SJSA1 (cell line): Measurements from ENCODE around the gene ARHGAP8. TPM values are rescaled to one million over a fixed set of nuclear protein-coding genes. Genes with fewer than 3 reads are reported as not detected.

Source experiments
- DNase-seq, 2 experiments: peaks; one replicate each; pipeline ENCODE4 v3.0.0-alpha.2; 2015 to 2020; ENCODE audit warnings: low spot score in 2 of 2, low read depth in 1 of 2
- H3K27ac ChIP-seq: fragments of 250-450 bp; sonication (Bioruptor Pico); 2 replicates; pipeline ENCODE4 v1.5.1; 2020; ENCODE audit warnings: mild to moderate bottlenecking, moderate library complexity
- H3K27me3 ChIP-seq: fragments of 250-450 bp; sonication (Bioruptor Pico); replicated peaks from 2 replicates; pipeline ENCODE4 v1.5.1; 2020; ENCODE audit warnings: mild to moderate bottlenecking, moderate library complexity
- H3K36me3 ChIP-seq: fragments of 250-450 bp; sonication (Bioruptor Pico); 2 replicates; pipeline ENCODE4 v1.5.1; 2020; ENCODE audit warnings: mild to moderate bottlenecking
- H3K4me1 ChIP-seq: fragments of 250-450 bp; sonication (Bioruptor Pico); replicated peaks from 2 replicates; pipeline ENCODE4 v1.6.1; 2021; ENCODE audit warnings: mild to moderate bottlenecking
- H3K4me3 ChIP-seq: fragments of 250-450 bp; sonication (Bioruptor Pico); 2 replicates; pipeline ENCODE4 v1.5.1; 2020; ENCODE audit warnings: mild to moderate bottlenecking
- H3K9me3 ChIP-seq: fragments of 250-450 bp; sonication (Bioruptor Pico); replicated peaks from 2 replicates; pipeline ENCODE4 v1.5.1; 2020; ENCODE audit warnings: mild to moderate bottlenecking
- total RNA-seq: library from RNA; depleted of rRNA; stranded (reverse); fragments of >200 nt; shearing (Covaris generic); gene quantifications from 2 replicates; pipeline ENCODE4 v1.2.3, GENCODE V29; 2014; rRNA removed

The ARHGAP8 gene
- not detected in 2 replicates for total RNA-seq

DNA sequence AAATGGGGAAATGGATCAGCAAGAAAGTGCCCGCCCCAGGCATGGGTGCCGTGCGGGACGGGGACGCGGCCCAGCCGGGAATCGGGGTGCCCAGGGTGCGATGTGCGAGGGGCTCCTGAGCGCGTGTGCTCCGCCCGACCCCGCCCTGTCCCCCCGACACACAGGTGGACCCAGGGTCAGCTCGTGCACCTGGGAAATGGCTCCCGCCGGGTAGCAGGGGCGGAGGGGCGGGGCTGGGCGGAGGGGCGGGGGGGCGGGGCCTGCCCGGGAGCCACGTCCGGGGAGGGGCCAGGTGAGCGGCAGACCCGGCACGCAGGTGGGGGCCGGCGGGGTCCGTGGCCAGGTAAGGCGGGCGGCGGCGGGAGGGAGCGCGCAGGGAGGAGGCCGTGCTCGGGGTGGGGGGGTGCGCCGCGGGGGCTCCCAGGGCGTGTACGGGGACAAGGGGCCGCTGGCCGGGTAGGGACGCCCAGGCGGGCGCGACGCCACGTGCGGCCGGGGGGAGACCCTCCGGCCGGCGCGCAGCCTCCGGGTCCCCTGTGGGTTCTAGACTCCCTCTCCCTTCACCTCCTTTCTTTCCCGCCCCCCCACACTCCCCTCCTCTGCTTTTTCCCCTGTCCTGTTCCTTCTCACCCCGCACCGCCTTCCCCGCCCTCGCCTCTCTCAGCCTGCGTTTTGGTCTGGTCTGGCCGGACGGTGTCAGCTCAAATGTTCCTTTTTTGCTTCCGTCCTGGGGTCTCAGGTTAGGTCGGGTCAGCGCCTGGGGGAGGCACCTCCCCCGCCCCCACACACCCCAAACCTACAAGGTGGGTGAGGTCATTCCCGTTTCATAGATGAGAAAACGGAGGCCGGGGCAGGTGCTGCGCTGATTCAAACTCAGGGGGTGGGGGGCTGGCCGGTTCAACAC, at the start of gene ARHGAP8:
Gene ARHGAP8 (plus strand): TSS at position 291 of the 904 bp plus-strand sequence. CDS start 33,953 bp downstream, outside the sequence.
- Histone ChIP-seq H3K27me3 (no peaks in the 10 kb centered on the region), H3K4me1 (peaks cover 13% of the 10 kb centered on the region), H3K27ac (no peak within 1 kb of the TSS), H3K4me3 (no peak within 1 kb of the TSS), H3K36me3 (no peaks in the 10 kb centered on the region), H3K9me3 (0 out of 2 replicates have a peak, but pooled peaks cover 3% of the 10 kb centered on the region)
- DNase-seq, result no peak

DNA sequence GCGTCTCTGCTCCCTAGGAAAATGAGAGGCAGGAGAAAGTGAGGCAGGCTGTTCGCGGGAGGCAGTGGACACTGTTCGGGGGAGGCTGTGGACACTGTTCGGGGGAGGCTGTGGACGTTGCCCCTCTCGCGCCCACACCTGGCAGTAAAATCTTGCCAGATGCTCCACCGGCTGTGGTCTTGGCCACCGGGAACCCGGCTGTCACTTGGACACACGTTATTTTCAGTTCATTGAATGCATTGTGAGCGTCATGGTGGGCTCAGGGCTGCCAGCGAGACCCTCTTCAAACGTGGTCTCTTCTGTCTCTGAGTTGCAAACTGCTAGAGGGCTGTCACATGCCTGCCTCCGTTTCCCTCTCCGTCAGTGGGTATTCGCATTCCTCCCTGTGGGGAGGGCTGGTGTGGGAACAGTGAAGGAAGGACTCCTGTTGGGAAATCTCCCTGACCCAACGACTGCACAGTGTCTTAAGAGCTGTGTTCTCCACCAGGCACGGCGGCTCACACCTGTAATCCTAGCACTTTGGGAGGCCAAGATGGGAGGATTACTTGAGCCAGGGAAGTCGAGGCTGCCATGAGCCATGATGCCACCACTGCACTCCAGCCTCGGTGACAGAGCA, 49.0 kb upstream of the ARHGAP8 start:
- Histone ChIP-seq H3K27ac (no peak overlapping the region), H3K4me1 (peaks cover 46% of the 10 kb centered on the region)
- no peak for DNase-seq

GRCh38 chr22:44704159-44705021, 48.0 kb upstream of the ARHGAP8 start:
- H3K27me3 ChIP-seq, result peaks cover 4% of the 10 kb centered on the region; the same call in 1 of the 2 replicates
- H3K36me3 ChIP-seq, result no peaks in the 10 kb centered on the region
- H3K4me1 ChIP-seq, result peaks cover 37% of the 10 kb centered on the region
- H3K9me3 ChIP-seq, result no peaks in the 10 kb centered on the region
- no peak overlapping the region for H3K27ac ChIP-seq
- H3K4me3 ChIP-seq, result no peak overlapping the region
- no peak for DNase-seq

More for the DNA sequence above, 49.0 kb upstream of the ARHGAP8 start:
- H3K27me3 ChIP-seq, result peaks cover 4% of the 10 kb centered on the region; the same call in 1 of the 2 replicates
- H3K36me3 ChIP-seq, result no peaks in the 10 kb centered on the region
- H3K4me3 ChIP-seq, result peak overlapping the region; percentile 58
- H3K9me3 ChIP-seq, result no peaks in the 10 kb centered on the region

DNA sequence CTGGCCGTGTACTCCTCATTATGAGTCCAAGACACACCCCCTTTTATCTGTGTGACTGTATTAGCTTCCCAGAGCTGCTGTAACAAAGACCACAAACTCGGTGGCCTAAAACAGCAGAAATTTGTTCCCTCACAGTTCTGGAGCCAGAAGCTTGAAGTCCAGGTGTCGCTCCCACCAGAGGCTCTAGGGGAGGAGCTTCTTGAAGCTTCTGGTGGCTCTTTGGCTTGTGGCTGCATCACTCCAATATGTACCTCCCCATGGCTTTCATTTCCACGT, 47.4 kb upstream of the ARHGAP8 start:
- Histone ChIP-seq H3K27me3 (peaks cover 4% of the 10 kb centered on the region; the same call in 1 of the 2 replicates), H3K36me3 (no peaks in the 10 kb centered on the region), H3K9me3 (no peaks in the 10 kb centered on the region), H3K4me1 (peaks cover 31% of the 10 kb centered on the region), H3K27ac (no peak overlapping the region), H3K4me3 (no peak overlapping the region)
- DNase-seq, result no peak

DNA sequence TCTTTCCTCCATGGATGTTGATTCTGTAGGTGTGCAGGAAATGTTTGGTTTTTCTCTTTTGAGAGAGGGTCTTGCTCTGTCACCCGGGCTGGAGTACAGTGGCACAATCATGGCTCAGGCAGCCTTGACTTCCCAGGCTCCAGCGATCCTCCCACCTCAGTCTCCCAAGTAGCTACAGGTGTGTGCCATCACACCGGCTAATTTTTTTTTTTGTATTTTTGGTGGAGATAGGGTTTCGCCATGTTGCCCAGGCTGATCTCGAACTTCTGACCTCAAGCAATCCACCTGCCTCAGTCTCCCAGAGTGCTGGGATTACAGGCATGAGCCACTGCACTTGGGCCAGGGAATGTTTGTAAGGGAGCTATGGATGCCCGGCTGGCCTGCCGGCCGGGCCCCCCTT, 45.9 kb upstream of the ARHGAP8 start:
- Histone ChIP-seq H3K27me3 (peaks cover 4% of the 10 kb centered on the region; the same call in 1 of the 2 replicates), H3K27ac (no peak overlapping the region), H3K9me3 (no peaks in the 10 kb centered on the region), H3K4me3 (no peak overlapping the region), H3K36me3 (no peaks in the 10 kb centered on the region), H3K4me1 (peaks cover 18% of the 10 kb centered on the region)
- no peak for DNase-seq

DNA sequence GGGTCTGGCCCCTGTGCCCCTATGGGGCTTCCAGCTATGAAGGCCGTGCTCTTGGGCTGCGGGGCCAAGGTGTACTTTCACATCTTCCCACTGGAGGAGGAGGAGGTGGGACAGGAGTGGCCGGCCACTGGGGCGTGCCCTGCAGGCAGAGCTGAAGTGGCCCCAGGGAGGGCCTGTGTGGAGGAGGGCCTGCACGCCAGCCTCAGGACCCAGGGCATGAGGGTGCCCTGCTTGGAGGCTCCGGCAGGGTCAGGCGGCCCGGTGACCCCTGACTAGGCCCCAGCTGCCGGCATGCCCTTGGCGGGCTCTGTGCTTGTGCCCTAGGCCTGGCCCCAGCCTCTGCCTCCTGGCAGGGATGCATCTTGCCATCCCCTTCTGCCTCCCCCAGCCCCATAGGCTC, 45.2 kb upstream of the ARHGAP8 start:
- Histone ChIP-seq H3K4me1 (peaks cover 13% of the 10 kb centered on the region), H3K27ac (no peak overlapping the region), H3K9me3 (no peaks in the 10 kb centered on the region), H3K36me3 (no peaks in the 10 kb centered on the region), H3K27me3 (peaks cover 3% of the 10 kb centered on the region; the same call in 1 of the 2 replicates), H3K4me3 (no peak overlapping the region)
- DNase-seq, result no peak

DNA sequence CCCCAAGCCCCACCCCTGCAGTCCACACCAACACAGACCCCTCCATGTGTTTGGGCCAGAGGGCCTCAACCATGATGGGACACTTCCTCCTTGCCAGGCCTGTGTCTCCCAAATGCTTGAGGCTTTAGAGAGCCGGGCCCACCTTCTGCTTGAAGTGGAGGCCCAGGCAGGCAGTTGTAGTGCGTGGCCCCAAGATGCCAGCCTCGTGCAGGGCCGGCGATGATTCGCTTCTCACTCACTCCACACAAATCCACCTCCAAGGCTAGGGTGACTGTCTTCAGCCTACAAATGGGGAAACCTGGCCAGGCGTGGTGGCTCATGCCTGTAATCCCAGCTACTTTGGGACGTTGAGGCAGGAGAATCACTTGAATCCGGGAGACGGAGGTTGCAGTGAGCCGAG, 44.6 kb upstream of the ARHGAP8 start:
- H3K27me3 ChIP-seq, result no peaks in the 10 kb centered on the region
- no peaks in the 10 kb centered on the region for H3K36me3 ChIP-seq
- H3K9me3 ChIP-seq, result no peaks in the 10 kb centered on the region
- no peak overlapping the region for H3K4me3 ChIP-seq
- DNase-seq, result no peak
- H3K4me1 ChIP-seq, result peaks cover 8% of the 10 kb centered on the region
- H3K27ac ChIP-seq, result no peak overlapping the region

GRCh38 chr22:44709881-44710392, 42.4 kb upstream of the ARHGAP8 start:
- H3K4me1 ChIP-seq, result no peaks in the 10 kb centered on the region
- no peaks in the 10 kb centered on the region for H3K36me3 ChIP-seq
- DNase-seq, result no peak
- H3K9me3 ChIP-seq, result no peaks in the 10 kb centered on the region
- H3K27me3 ChIP-seq, result no peaks in the 10 kb centered on the region
- H3K4me3 ChIP-seq, result no peak overlapping the region
- no peak overlapping the region for H3K27ac ChIP-seq

DNA sequence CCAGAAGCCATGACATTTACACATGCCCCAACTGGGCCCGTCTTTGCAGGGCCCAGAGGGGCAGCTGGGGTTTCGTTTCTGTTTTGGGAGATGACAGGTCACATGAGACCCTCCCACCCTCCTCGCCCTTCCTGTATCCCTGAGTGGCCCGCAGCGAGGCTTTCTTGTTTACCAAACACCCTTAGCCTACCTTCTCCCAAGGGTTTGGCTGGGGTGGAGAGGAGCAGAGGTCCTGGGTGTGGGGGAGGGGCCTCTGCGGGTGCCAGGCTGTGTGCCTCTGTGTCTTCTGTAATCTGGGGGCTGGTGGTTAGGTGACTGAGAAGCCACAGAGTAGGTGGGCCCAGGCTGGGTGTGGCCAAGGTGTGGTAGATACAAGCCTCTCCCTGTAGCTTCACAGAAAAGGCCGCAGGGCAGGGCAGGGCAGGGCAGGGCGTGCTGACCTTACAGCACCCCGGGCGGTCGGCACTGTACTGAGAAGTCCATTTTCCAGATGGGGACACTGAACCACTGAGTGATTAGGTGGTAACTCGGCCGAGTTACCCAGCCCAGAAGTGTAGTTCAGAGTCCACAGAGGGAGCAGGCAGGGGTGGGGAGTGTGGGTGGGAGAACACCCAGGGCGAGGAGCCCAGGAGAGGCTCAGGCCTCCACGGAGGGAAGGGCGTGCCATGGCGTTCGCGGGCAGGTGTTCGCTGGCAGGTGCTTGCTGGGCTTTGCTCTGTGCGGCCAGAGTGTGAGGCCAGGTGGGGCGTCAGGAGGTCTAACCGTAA, 41.7 kb upstream of the ARHGAP8 start:
- H3K27ac ChIP-seq, result no peak overlapping the region
- H3K4me3 ChIP-seq, result no peak overlapping the region
- H3K9me3 ChIP-seq, result no peaks in the 10 kb centered on the region
- H3K4me1 ChIP-seq, result no peaks in the 10 kb centered on the region
- DNase-seq, result no peak
- no peaks in the 10 kb centered on the region for H3K36me3 ChIP-seq
- H3K27me3 ChIP-seq, result no peaks in the 10 kb centered on the region

DNA sequence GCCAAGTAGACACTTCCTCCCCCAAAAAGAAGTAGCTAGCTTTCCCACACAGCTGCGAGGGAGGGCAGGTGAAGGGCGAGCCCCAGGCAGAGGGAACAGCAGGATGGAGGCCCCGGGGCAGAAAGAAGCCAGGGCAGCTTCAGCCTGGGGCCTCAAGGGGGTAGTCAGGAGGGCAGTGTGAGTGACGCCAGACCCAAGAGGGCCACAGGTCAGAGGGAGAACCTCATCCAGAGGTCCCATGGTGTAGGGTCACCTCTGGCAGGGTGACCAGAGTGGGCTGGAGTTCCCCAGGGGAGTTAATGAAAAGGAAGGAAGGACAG, 41.2 kb upstream of the ARHGAP8 start:
- no peaks in the 10 kb centered on the region for H3K27me3 ChIP-seq
- H3K36me3 ChIP-seq, result no peaks in the 10 kb centered on the region
- H3K4me3 ChIP-seq, result no peak overlapping the region
- DNase-seq, result no peak
- H3K9me3 ChIP-seq, result no peaks in the 10 kb centered on the region
- no peak overlapping the region for H3K27ac ChIP-seq
- no peaks in the 10 kb centered on the region for H3K4me1 ChIP-seq

GRCh38 chr22:44711690-44712555, 40.5 kb upstream of the ARHGAP8 start:
- DNase-seq, result no peak
- no peak overlapping the region for H3K4me3 ChIP-seq
- H3K4me1 ChIP-seq, result no peaks in the 10 kb centered on the region
- H3K36me3 ChIP-seq, result no peaks in the 10 kb centered on the region
- H3K27me3 ChIP-seq, result no peaks in the 10 kb centered on the region
- no peak overlapping the region for H3K27ac ChIP-seq
- H3K9me3 ChIP-seq, result no peaks in the 10 kb centered on the region

GRCh38 chr22:44712962-44713361, 39.4 kb upstream of the ARHGAP8 start:
- H3K4me3 ChIP-seq, result no peak overlapping the region
- H3K36me3 ChIP-seq, result no peaks in the 10 kb centered on the region
- H3K9me3 ChIP-seq, result no peaks in the 10 kb centered on the region
- no peak overlapping the region for H3K27ac ChIP-seq
- no peaks in the 10 kb centered on the region for H3K4me1 ChIP-seq
- no peaks in the 10 kb centered on the region for H3K27me3 ChIP-seq
- DNase-seq, result no peak
